GM12801 (cell line): Measurements from ENCODE around the gene TINAG.

ENCODE experiments used
- CTCF ChIP-seq: IDR thresholded peaks from one replicate; pipeline ENCODE4 v1.5.1; 2011; ENCODE audit warnings: control low read depth; ENCODE audit not compliant: insufficient read length; ENCODE audit errors: extremely low read depth

The TINAG gene

GRCh38 chr6:54391577-54391976 lies 83.3 kb downstream of the TINAG start:
- no peak for TF ChIP-seq CTCF

- no peak for TF ChIP-seq CTCF
These were observed 94.9 kb downstream of the TINAG start for GRCh38 chr6:54403096-54403495.

- no peak for TF ChIP-seq CTCF
These were observed 96.5 kb downstream of the TINAG start for GRCh38 chr6:54404791-54405190.

- TF ChIP-seq CTCF: no peak
These were observed 103.5 kb downstream of the TINAG start for GRCh38 chr6:54411767-54412166.

- TF ChIP-seq CTCF: no peak
These were observed 107.3 kb downstream of the TINAG start for GRCh38 chr6:54415517-54415916.

GRCh38 chr6:54419885-54420284 lies 111.6 kb downstream of the TINAG start:
- TF ChIP-seq CTCF: no peak

GRCh38 chr6:54426995-54427394 lies 118.8 kb downstream of the TINAG start:
- TF ChIP-seq CTCF: no peak

GRCh38 chr6:54427396-54427937 lies 119.2 kb downstream of the TINAG start:
- TF ChIP-seq CTCF: no peak
